Raji (cell line): ENCODE measurements around the gene ITIH4.

Experiments used
- POLR2A ChIP-seq: IDR thresholded peaks from 2 replicates; pipeline ENCODE4 v1.6.1; 2011; ENCODE audit warnings: low read depth, low read length, control low read depth; ENCODE audit not compliant: insufficient read depth

The ITIH4 gene

DNA sequence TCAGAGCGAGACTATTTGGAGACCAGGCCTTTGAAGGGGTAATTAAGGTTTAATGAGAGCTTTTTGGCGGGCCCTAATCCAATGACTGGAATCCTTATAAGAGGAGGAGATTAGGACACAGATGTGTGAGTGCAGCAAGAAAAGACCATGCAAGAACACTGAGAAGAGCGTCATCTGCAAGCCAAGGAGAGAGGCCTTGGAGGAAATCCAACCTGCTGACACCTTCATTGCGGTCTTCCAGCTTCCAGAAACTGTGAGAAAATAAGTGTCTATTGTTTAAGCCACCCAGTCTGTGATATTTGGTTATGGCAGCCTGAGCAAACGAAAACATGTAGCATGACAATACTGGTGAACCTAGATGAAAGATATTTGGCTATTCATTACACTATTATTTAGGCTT lies 27.4 kb upstream of the ITIH4 start:
- no peak for TF ChIP-seq POLR2A

- TF ChIP-seq POLR2A, result no peak
These were observed 26.7 kb upstream of the ITIH4 start for GRCh38 chr3:52857133-52857532.

DNA sequence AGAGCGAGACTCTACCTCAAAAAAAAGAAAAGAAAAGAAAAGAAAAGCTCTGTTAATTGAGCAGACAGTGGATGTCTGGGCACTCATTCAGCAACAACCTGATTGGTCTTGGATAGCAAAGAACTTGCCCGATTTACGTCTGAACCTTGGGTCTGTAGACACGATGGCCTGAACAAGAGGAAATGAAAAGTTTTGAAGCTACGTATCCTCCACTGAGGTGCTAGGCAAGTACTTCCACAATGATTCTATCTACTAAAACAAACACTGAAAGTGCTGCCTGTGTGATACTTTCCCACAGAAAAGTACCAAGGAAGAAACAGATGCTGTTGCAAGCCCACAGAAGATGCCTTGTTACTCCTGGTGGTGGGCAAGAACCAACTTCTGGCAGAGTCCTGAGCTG lies 26.2 kb upstream of the ITIH4 start:
- no peak for TF ChIP-seq POLR2A

DNA sequence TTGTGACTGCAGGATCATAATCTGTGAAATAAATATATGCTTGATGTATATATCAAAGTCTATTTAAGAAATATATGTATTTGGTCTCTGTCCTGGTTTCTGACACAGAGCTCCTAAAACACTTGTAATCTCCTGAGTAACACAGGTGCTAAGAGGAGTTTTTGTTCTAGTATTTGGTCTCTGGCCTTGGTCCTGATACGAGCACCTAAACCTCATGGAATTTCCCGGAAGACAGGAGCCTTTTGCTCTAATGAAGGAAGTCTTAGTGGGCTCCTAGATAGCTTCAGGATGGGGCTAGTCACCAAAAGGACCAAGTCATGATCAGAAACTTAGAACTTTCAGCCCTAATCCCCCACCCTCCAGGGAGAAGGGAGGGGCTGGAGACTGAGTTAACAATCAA lies 23.5 kb upstream of the ITIH4 start:
- TF ChIP-seq POLR2A, result no peak

- no peak for TF ChIP-seq POLR2A
These were observed 21.9 kb upstream of the ITIH4 start for GRCh38 chr3:52852419-52852818.

DNA sequence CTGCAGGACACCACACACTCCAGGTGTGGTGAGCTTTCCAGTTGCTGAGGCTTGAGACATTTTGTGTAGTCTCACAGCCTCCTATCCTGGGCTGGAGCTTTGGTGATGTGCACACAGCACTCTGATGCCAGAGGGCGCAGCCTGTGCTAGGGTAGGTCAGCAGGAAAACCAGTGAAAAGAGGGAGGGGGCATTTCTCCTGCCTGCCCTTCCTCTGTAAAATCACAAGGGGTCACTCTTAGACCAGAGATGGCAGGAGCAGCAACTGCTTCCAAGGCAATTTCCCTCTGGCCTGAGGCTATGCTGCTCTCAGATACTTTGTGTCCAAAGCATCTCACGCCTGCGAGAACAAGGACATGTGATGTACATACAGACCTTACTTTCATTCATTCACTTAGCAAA lies 20.9 kb upstream of the ITIH4 start:
- TF ChIP-seq POLR2A, result no peak

DNA sequence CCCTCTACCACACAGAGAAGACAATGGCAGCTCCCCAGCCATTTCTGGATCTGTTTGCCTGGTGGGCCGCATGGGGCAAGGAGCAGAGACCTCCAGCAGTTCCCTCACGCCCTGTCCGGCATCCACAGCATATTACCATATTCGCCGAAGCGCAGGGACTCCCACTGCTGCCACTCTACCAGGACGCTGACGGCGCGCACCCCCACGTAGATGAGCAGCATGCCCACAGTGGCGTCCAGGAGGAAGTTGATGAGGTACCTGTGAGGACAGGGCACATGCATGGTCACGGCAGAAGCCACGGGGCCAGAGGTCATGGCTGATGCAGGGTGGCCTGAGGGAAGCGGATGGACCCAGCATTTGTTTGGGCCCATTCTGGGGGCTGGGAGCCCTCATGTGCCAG lies 19.2 kb upstream of the ITIH4 start:
- TF ChIP-seq POLR2A, result no peak

DNA sequence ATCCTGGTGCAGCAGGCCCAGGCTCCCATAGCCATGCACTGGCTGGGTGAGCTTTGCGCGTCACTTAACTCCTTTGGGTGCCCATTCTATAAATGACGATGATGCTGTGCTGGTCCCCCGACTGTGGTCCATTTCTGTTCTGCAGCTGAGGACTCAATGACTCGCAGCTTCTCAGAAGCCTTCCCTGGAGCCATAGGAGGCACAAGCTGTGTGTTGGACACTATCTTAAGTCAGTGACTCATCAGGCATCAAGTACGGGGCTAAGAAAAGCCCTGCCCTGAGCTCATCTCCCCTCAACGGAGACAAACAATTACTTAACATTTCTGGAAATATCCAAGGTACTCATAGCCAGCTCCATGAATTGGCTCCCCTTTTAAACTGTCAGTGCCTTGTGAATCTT lies 18.1 kb upstream of the ITIH4 start:
- TF ChIP-seq POLR2A, result no peak

DNA sequence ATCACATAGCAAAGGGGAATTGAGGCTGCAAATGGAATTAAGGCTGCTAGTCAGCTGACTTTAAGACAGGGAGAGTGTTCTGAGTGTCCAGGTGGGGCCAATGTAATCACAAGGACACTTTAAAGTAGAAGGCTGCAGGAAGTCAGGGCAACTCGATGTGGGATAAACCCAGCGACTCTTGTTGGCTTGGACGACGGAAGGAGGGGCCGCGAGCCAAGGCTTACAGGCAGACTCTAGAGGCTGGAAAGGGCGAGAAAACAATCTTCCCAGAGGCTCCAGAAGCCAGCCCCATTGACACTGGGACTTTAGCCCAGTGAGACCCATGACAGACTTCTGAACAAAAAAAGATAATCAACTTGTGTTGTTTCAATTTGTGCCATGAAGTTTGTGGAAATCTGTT lies 17.3 kb upstream of the ITIH4 start:
- no peak for TF ChIP-seq POLR2A

- TF ChIP-seq POLR2A, result no peak
These were observed 16.8 kb upstream of the ITIH4 start for GRCh38 chr3:52847241-52847640.

GRCh38 chr3:52846432-52846965 lies 16.0 kb upstream of the ITIH4 start:
- no peak for TF ChIP-seq POLR2A

DNA sequence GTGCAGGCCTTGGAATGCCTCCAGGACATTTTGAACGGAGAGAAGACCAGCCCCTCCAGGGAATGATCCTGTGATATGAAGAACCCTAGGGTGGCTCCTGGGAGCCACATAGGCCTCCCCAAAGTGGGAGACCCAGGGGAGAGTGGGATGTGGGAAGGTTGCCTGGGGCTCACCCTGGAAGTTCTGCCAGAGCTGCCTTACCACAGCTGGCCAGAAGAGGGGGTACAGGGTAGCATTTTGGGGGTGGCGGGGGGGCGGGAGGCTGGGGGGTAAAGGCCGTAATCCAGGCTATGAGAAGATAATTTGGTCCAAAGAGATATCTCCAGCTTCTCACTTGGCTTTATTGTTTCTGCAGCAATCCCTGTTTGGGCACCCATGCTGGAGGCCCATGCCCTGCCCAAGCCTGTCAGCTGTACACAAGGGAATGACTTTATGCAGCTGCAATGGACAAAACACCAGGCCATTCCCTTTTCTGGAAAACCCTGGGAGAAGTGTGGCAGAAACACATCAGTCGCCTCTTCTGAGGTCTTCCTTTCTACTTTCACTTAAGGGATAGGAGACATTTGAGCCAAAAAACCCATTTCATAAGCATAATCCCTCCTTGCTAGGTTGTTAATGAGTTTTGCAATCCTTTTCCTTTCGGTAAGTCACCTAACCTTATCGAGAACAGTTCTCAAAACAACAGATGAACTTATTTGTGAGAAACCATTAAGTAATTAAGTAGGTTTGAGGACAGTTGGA lies 15.4 kb upstream of the ITIH4 start:
- no peak for TF ChIP-seq POLR2A

DNA sequence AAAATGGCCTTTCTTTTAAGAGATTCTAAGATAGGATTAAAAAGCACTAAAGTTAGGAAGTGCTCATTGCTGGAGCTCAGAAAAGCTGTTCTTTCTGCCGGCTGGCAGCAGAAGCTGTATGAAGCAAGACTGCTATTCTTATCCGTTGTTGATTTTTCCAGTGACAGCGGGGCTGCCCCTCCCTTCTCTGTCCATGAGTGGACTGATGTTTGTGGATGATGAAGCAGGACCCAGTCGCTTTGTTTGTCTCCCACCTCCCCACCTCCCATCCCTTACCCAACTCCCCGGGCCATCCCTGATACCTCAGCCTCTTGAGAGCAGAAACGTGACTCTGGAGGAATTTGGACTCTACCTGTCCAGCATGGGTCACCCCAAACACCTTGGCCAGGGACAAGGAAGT lies 14.7 kb upstream of the ITIH4 start:
- TF ChIP-seq POLR2A, result no peak

GRCh38 chr3:52844290-52844975 lies 14.0 kb upstream of the ITIH4 start:
- no peak for TF ChIP-seq POLR2A

GRCh38 chr3:52843881-52844280 lies 13.4 kb upstream of the ITIH4 start:
- TF ChIP-seq POLR2A, result no peak

DNA sequence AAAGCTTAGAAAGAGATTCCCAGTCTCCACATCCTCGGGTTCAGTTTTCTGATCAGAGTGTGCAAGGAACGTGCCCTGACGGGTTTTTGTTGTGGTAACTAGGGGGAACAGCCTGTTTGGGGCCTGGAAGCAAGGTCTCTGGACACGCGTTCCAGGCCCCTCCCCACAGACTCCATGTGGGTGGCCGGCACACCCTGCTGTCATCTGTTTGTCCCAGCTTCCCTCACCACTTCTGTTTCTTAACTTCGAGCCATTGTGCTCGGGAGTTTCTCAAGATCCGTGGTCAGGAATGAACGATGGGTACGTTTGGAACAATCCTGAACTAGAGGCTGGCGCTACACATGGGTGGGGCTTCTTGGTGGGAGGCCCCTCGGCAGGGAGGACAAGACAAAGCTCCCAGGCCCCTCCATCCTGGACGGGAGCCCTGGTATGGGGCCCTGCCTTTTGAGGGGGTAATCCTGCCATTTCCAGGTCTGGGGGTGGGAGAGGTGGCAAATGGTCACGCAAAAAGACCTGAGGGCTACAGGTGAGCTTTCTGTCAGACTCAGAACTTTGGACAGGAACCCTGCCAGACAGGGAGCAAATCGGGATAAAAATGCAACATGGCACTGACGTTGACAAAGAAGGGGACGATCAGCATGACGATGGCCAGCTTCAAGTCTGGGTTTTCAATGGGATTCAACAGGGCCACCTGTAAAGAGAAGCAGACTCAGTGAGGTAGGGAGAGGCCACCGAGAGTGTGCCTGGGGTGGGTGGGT lies 12.8 kb upstream of the ITIH4 start:
- no peak for TF ChIP-seq POLR2A
